Activated CD8-positive, alpha-beta T cell treated with anti-CD3 and anti-CD28 coated beads, Interleukin-2, amount 10 ng/mL, durations not matched to agents 7 days and 5 days (primary cell): Measurements from ENCODE around the gene GPBP1. TPM values are rescaled to one million over a fixed set of nuclear protein-coding genes. Genes with fewer than 3 reads are reported as not detected.
"Not testable (repeated sequence)": the region's sequence is repeated elsewhere in the genome, so short reads cannot be mapped to it uniquely, and the experiment has no call there.

Experiments used
- ATAC-seq: fragments of 150-1000 bp; cut with Tn5 transposase; one replicate; pipeline ENCODE4 v1.10.0; 2021; ENCODE audit warnings: moderate library complexity
- CTCF ChIA-PET: fragments of 350-600 bp; sonication (Branson Sonifier 250); formaldehyde crosslinking; loops from one replicate; lab custom pipeline; 2021; ENCODE audit warnings: antibody characterized with exemption; lab: Charles Lee
- POLR2A ChIA-PET: fragments of 350-600 bp; sonication (Branson Sonifier 250); formaldehyde crosslinking; loops from one replicate; lab custom pipeline; 2021; ENCODE audit warnings: antibody characterized with exemption; lab: Charles Lee
- DNase-seq: peaks from one replicate; pipeline ENCODE4 v3.0.0-alpha.2; 2020
- H3K27ac Mint-ChIP-seq: one replicate; pipeline ENCODE4 v1.8.0; 2021; ENCODE audit warnings: mild to moderate bottlenecking, mixed read lengths
- H3K27me3 Mint-ChIP-seq: one replicate; pipeline ENCODE4 v1.8.0; 2021; ENCODE audit warnings: low read depth, mixed read lengths
- H3K36me3 Mint-ChIP-seq: one replicate; pipeline ENCODE4 v1.8.0; 2021; ENCODE audit warnings: low read depth, mixed read lengths
- H3K4me1 Mint-ChIP-seq: one replicate; pipeline ENCODE4 v1.8.0; 2021; ENCODE audit warnings: low read depth, mixed read lengths
- H3K4me3 Mint-ChIP-seq: one replicate; pipeline ENCODE4 v1.8.0; 2021; ENCODE audit warnings: mild to moderate bottlenecking, mixed read lengths
- H3K9me3 Mint-ChIP-seq: one replicate; pipeline ENCODE4 v1.8.0; 2022; ENCODE audit warnings: mixed read lengths; ENCODE audit not compliant: insufficient read depth
- total RNA-seq, 2 experiments: library from RNA; stranded (reverse); gene quantifications; one replicate each; pipeline ENCODE4 v1.2.3, GENCODE V29; 2021

GPBP1 gene
- total RNA-seq, 2 experiments from 2014 or later: 76.4 to 84.6 TPM

- H3K4me3 Mint-ChIP-seq: no peak overlapping the region
- ATAC-seq (no peak), DNase-seq (no peak)
- ChIA-PET POLR2A (no interaction called here), CTCF (no interaction called here)
- H3K27ac Mint-ChIP-seq: peak overlapping the region; percentile 63
- H3K36me3 Mint-ChIP-seq: peaks cover 52% of the 10 kb centered on the region
- H3K9me3 Mint-ChIP-seq: no peaks in the 10 kb centered on the region
- peaks cover 18% of the 10 kb centered on the region for H3K4me1 Mint-ChIP-seq
- H3K27me3 Mint-ChIP-seq: no peaks in the 10 kb centered on the region
Measured at GRCh38 chr5:57249265-57249874, 75.5 kb downstream of the GPBP1 start.

- Mint-ChIP-seq H3K27ac (no peak overlapping the region), H3K27me3 (no peaks in the 10 kb centered on the region), H3K36me3 (peaks cover 58% of the 10 kb centered on the region), H3K4me1 (peaks cover 8% of the 10 kb centered on the region), H3K9me3 (no peaks in the 10 kb centered on the region), H3K4me3 (no peak overlapping the region)
- no peak for DNase-seq
- POLR2A ChIA-PET: no interaction called here
- no peak for ATAC-seq
- CTCF ChIA-PET: no interaction called here
Measured at GRCh38 chr5:57258052-57258451, 84.2 kb downstream of the GPBP1 start.

GRCh38 chr5:57258943-57259342, 85.1 kb downstream of the GPBP1 start:
- DNase-seq: no peak

GRCh38 chr5:57259704-57260103, 85.8 kb downstream of the GPBP1 start:
- Mint-ChIP-seq H3K9me3 (no peaks in the 10 kb centered on the region), H3K27me3 (no peaks in the 10 kb centered on the region), H3K36me3 (peaks cover 62% of the 10 kb centered on the region), H3K4me1 (peaks cover 8% of the 10 kb centered on the region), H3K27ac (no peak overlapping the region), H3K4me3 (no peak overlapping the region)
- DNase-seq (no peak), ATAC-seq (no peak)
- CTCF ChIA-PET: interaction anchor here (1.0 to 1.4 kb wide), 4 partner anchors 24 to 359 kb away, joined by 3 to 4 read pairs (median 3); no protein-coding TSS in a partner anchor
- POLR2A ChIA-PET: interaction anchor here (0.6 kb wide), 1 partner anchor 1738 kb away, joined by 3 read pairs; no protein-coding TSS in a partner anchor

More at GRCh38 chr5:57258943-57259342, 85.1 kb downstream of the GPBP1 start:
- CTCF ChIA-PET: no interaction called here
- POLR2A ChIA-PET: no interaction called here
- Mint-ChIP-seq H3K27me3 (no peaks in the 10 kb centered on the region), H3K27ac (no peak overlapping the region), H3K36me3 (peaks cover 62% of the 10 kb centered on the region), H3K4me1 (peaks cover 8% of the 10 kb centered on the region), H3K4me3 (no peak overlapping the region), H3K9me3 (no peaks in the 10 kb centered on the region)
- no peak for ATAC-seq

GRCh38 chr5:57262541-57262940, 88.7 kb downstream of the GPBP1 start:
- ChIA-PET POLR2A (no interaction called here), CTCF (no interaction called here)
- Mint-ChIP-seq H3K27me3 (no peaks in the 10 kb centered on the region), H3K4me3 (no peak overlapping the region), H3K9me3 (no peaks in the 10 kb centered on the region), H3K27ac (no peak overlapping the region), H3K4me1 (peaks cover 8% of the 10 kb centered on the region), H3K36me3 (peaks cover 51% of the 10 kb centered on the region)
- no peak for DNase-seq
- ATAC-seq: no peak

- POLR2A ChIA-PET: no interaction called here
- Mint-ChIP-seq H3K27me3 (peaks cover 11% of the 10 kb centered on the region), H3K27ac (no peak overlapping the region), H3K4me3 (no peak overlapping the region), H3K36me3 (peaks cover 11% of the 10 kb centered on the region), H3K9me3 (no peaks in the 10 kb centered on the region), H3K4me1 (no peaks in the 10 kb centered on the region)
- ATAC-seq (no peak), DNase-seq (no peak)
- CTCF ChIA-PET: interaction anchor here (1.3 kb wide), 1 partner anchor 357 kb away, joined by 6 read pairs; no protein-coding TSS in a partner anchor
Measured at GRCh38 chr5:57267805-57268204, 93.9 kb downstream of the GPBP1 start.

- Mint-ChIP-seq H3K4me1 (no peaks in the 10 kb centered on the region), H3K27me3 (peaks cover 8% of the 10 kb centered on the region), H3K4me3 (no peak overlapping the region), H3K27ac (no peak overlapping the region), H3K36me3 (no peaks in the 10 kb centered on the region), H3K9me3 (no peaks in the 10 kb centered on the region)
- ChIA-PET CTCF (interaction anchor here (1.4 kb wide), 1 partner anchor 138 kb away, joined by 3 read pairs; no protein-coding TSS in a partner anchor), POLR2A (no interaction called here)
- DNase-seq (no peak), ATAC-seq (no peak)
Measured at GRCh38 chr5:57276353-57276752, 102.5 kb downstream of the GPBP1 start.

GRCh38 chr5:57277085-57277484, 103.2 kb downstream of the GPBP1 start:
- ATAC-seq (no peak), DNase-seq (no peak)
- ChIA-PET POLR2A (no interaction called here), CTCF (interaction anchor here (1.4 kb wide), 1 partner anchor 139 kb away, joined by 3 read pairs; no protein-coding TSS in a partner anchor)
- Mint-ChIP-seq H3K4me3 (no peak overlapping the region), H3K9me3 (no peaks in the 10 kb centered on the region), H3K27ac (no peak overlapping the region), H3K27me3 (peaks cover 7% of the 10 kb centered on the region), H3K4me1 (no peaks in the 10 kb centered on the region), H3K36me3 (no peaks in the 10 kb centered on the region)

GRCh38 chr5:57280853-57281252, 107.0 kb downstream of the GPBP1 start:
- no peak for DNase-seq
- H3K36me3 Mint-ChIP-seq: no peaks in the 10 kb centered on the region

GRCh38 chr5:57285084-57285483, 111.2 kb downstream of the GPBP1 start:
- H3K4me3 Mint-ChIP-seq, H3K27ac Mint-ChIP-seq, ATAC-seq, POLR2A ChIA-PET, H3K9me3 Mint-ChIP-seq, H3K4me1 Mint-ChIP-seq, H3K36me3 Mint-ChIP-seq, DNase-seq: not testable (repeated sequence)
- CTCF ChIA-PET: interaction anchor here (4.7 kb wide), 1 partner anchor 13 kb away, joined by 19 read pairs; no protein-coding TSS in a partner anchor
- H3K27me3 Mint-ChIP-seq: peaks cover 25% of the 10 kb centered on the region

More at GRCh38 chr5:57280853-57281252, 107.0 kb downstream of the GPBP1 start:
- H3K27ac Mint-ChIP-seq: no peak overlapping the region
- CTCF ChIA-PET: no interaction called here
- POLR2A ChIA-PET: no interaction called here
- peaks cover 2% of the 10 kb centered on the region for H3K9me3 Mint-ChIP-seq
- no peaks in the 10 kb centered on the region for H3K4me1 Mint-ChIP-seq
- no peak overlapping the region for H3K4me3 Mint-ChIP-seq
- no peak for ATAC-seq
- H3K27me3 Mint-ChIP-seq: peaks cover 5% of the 10 kb centered on the region

- H3K27ac Mint-ChIP-seq: no peak overlapping the region
- peaks cover 23% of the 10 kb centered on the region for H3K27me3 Mint-ChIP-seq
- no peak for ATAC-seq
- CTCF ChIA-PET: no interaction called here
- H3K4me3 Mint-ChIP-seq: no peak overlapping the region
- POLR2A ChIA-PET: no interaction called here
- no peaks in the 10 kb centered on the region for H3K4me1 Mint-ChIP-seq
- no peak for DNase-seq
- no peaks in the 10 kb centered on the region for H3K36me3 Mint-ChIP-seq
- H3K9me3 Mint-ChIP-seq: no peaks in the 10 kb centered on the region
Measured at GRCh38 chr5:57291894-57292293, 118.0 kb downstream of the GPBP1 start.

- no peaks in the 10 kb centered on the region for H3K36me3 Mint-ChIP-seq
- CTCF ChIA-PET: no interaction called here
- POLR2A ChIA-PET: no interaction called here
- H3K27me3 Mint-ChIP-seq: peaks cover 23% of the 10 kb centered on the region
- DNase-seq (no peak), ATAC-seq (no peak)
- no peak overlapping the region for H3K4me3 Mint-ChIP-seq
- no peaks in the 10 kb centered on the region for H3K9me3 Mint-ChIP-seq
- H3K4me1 Mint-ChIP-seq: no peaks in the 10 kb centered on the region
- H3K27ac Mint-ChIP-seq: no peak overlapping the region
Measured at GRCh38 chr5:57292336-57292735, 118.5 kb downstream of the GPBP1 start.
